ENCODE results near the gene TRMT2A. TPM values are rescaled to one million over a fixed set of nuclear protein-coding genes. Genes with fewer than 3 reads are reported as not detected.

The TRMT2A gene
- total and polyA plus RNA-seq, 10 of the 15 experiments (the other 5 are each of a cell fraction or from before 2014, with no cell fraction given) = 0.29 to 97.0 (median 57.9) TPM

- TF ChIP-seq PAX5 (IDR thresholded peaks at IDR 0.05; ENCODE audit: borderline replicate concordance, low read depth, low read length) = no peak
- no peak for TF ChIP-seq CTCF (IDR thresholded peaks at IDR 0.05 in 2 of 3, conservative IDR thresholded peaks at IDR 0.05 in 1 of 3; ENCODE audit: control insufficient read depth in 2 of 3, extremely low read depth in 1 of 3, insufficient read depth in 1 of 3, low read depth in 3 of 3, low read length in 3 of 3)
- TF ChIP-seq MTA3 (IDR thresholded peaks at IDR 0.05; ENCODE audit: borderline replicate concordance, low read length) = no peak
- TF ChIP-seq SIN3A (IDR thresholded peaks at IDR 0.05; ENCODE audit: low read depth, low read length) = peak; percentile 43; the same call in 1 of the 2 replicates
- no peak for TF ChIP-seq MTA2 (IDR thresholded peaks at IDR 0.05; ENCODE audit: low read depth)
- no peak for TF ChIP-seq PRDM15 (CRISPR knock-in tag; IDR thresholded peaks at IDR 0.05)
- TF ChIP-seq EGR1 (IDR thresholded peaks at IDR 0.05; ENCODE audit: borderline replicate concordance in 1 of 2, low read depth in 2 of 2, low read length in 2 of 2) = peak in 1 of 2 experiments; percentile 83; a peak in 2 of 3 replicates
- TF ChIP-seq SRF (IDR thresholded peaks at IDR 0.05; ENCODE audit: low read depth in 2 of 2, low read length in 2 of 2) = no peak
- no peak for TF ChIP-seq ZNF217 (IDR thresholded peaks at IDR 0.05)
- TF ChIP-seq ZNF384 (IDR thresholded peaks at IDR 0.05; ENCODE audit: borderline replicate concordance, low read depth, low read length) = no peak
- TF ChIP-seq MXI1 (IDR thresholded peaks at IDR 0.05; ENCODE audit: low read depth, low read length) = 0 out of 2 replicates have a peak, but pooled peaks have one; percentile 48
- peak; percentile 67 for TF ChIP-seq MYC (IDR thresholded peaks at IDR 0.05; ENCODE audit: insufficient read depth, insufficient read length, insufficient replicate concordance, low read length, severe bottlenecking)
- no peak for TF ChIP-seq BHLHE40 (IDR thresholded peaks at IDR 0.05; ENCODE audit: borderline replicate concordance in 1 of 2, low read depth in 2 of 2, low read length in 1 of 2)
- no peak for TF ChIP-seq E4F1 (IDR thresholded peaks at IDR 0.05; ENCODE audit: borderline replicate concordance, partially characterized antibody)
- no peak for TF ChIP-seq ZBTB11 (CRISPR knock-in tag; IDR thresholded peaks at IDR 0.05)
- peak; percentile 37; the same call in 1 of the 2 replicates for TF ChIP-seq ZNF207 (IDR thresholded peaks at IDR 0.05; ENCODE audit: borderline replicate concordance)
Observed at GRCh38 chr22:20117633-20118299, 740 bp upstream of the TRMT2A start (continued).

All from GM12878 (cell line).